Fibroblast of skin of right quadriceps (primary cell): ENCODE results near the gene RIPK4.
"Not testable (repeated sequence)": the region's sequence is repeated elsewhere in the genome, so short reads cannot be mapped to it uniquely, and the experiment has no call there.

Experiments
- DNase-seq: peaks from one replicate; pipeline ENCODE4 v3.0.0-alpha.2; 2013

Gene RIPK4

DNA sequence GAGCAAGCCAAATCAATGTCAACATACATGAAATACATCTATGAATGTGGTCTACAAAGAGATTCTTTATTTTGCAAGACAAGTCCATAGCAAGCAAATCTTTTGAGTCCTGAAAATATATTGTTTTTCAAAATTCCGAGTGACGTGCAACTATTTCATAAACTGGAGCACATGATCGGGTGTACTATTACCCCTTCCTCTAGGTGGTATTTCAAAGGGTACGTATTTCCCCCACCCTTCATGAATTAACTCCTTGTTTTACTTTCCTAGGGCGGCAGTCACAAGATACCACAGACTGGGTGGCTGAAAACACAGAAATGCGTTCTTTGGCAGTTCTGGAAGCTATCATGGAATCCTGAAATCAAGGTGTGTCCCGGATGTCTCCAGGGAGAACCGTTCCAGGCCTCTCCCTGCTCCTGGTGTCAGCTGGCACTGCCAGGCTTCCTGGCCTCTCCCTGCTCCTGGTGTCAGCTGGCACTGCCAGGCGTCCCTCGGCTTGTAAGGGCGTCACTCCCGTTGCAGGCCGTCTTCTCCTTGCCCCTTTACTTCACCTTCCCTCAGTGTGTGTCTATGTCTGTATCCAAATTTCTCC, 55.3 kb downstream of the RIPK4 start:
- DNase-seq: no peak

- DNase-seq: no peak
These were observed 56.1 kb downstream of the RIPK4 start for GRCh38 chr21:41710823-41711160.

- DNase-seq: no peak
These were observed 56.7 kb downstream of the RIPK4 start for GRCh38 chr21:41709965-41710822.

DNA sequence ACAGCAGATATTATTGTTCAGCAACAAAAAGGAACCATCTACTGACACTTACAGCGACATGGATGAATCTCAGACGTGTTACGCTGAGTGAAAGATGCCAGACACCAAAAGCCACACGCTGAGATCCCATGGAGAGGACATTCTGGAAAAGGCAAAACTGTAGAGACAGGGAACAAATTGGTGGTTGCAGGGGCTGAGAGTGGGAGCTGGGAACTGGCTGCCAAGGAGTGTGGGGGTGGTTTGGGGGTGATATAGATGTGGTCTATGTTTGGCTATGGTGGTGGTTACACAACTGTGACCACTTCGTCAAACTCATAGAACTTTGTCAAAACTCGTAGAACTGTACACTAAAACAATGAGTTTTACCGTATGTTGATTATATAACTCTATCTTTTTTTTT, 57.7 kb downstream of the RIPK4 start:
- no peak for DNase-seq

DNA sequence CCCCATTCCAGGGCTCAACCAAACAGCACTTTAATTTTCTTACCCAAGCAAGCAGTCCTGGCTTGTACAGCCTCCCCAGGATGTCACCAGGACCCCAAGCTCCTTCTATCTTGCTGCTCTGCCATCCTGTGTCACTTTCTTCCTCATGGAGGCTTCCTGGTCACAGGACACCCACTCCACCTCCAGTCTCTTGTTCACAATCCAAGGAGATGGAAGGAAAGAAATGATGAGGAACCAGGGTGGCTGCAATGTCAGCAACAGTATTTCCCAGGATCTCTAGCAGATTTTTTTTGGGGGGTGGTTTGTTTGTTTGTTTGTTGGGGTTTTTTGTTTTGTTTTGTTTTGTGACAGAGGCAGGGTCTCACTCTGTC, 58.9 kb downstream of the RIPK4 start:
- no peak for DNase-seq

DNA sequence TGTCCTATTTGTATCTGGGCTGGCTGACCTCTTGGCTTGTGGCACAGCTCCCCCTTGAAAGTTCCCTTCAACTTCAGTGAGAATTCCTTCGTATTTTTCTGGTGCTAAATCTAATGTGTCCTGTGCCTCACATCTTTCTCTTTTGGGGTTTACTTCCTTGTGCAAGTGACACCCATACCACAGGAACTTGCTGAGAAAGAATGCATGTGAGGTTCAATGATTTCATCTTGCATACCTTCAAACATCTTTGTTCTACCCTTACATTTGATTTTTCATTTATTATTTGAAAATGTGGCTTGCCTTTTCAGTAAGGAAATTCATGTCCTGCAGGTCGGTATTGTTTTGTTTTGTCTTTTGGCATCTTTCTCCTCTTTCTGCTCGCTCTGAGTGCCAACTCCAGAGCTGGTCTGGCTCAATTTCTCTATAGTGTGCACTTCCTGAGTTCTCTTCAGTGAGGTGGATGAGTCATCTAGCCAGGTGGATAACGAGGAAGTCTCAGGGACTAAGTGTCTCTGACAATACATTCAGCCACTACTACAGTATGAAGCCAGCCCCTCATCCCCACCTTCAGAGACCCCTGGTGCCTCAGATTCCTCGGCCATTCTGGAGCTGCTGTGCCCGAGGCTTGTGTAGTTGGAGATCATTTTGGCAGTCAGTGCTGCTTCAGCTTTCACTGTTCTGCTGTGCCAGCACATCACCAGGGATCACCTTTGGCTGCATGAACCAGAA, 59.5 kb downstream of the RIPK4 start:
- DNase-seq: no peak

DNA sequence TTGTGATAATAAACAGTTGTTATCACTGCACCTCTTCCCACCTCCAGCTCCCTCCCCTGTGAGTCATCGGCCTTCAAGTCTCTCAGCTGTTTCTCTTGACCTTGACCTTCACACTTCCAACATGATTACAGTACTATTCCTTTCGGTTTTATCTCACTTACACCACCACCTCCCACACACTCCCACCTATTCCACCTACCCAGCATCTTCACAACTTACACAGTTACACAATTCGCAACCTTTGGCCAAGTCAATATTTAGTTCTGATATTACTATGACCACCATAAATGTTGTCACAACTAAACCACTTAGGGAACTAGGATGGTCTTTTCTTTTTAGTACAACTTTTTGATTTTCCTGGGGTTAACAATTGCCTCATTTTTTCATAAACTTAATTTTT, 60.2 kb downstream of the RIPK4 start:
- no peak for DNase-seq

- DNase-seq: no peak
These were observed 60.6 kb downstream of the RIPK4 start for GRCh38 chr21:41706263-41706639.

GRCh38 chr21:41705546-41706262, 61.1 kb downstream of the RIPK4 start:
- DNase-seq: no peak

DNA sequence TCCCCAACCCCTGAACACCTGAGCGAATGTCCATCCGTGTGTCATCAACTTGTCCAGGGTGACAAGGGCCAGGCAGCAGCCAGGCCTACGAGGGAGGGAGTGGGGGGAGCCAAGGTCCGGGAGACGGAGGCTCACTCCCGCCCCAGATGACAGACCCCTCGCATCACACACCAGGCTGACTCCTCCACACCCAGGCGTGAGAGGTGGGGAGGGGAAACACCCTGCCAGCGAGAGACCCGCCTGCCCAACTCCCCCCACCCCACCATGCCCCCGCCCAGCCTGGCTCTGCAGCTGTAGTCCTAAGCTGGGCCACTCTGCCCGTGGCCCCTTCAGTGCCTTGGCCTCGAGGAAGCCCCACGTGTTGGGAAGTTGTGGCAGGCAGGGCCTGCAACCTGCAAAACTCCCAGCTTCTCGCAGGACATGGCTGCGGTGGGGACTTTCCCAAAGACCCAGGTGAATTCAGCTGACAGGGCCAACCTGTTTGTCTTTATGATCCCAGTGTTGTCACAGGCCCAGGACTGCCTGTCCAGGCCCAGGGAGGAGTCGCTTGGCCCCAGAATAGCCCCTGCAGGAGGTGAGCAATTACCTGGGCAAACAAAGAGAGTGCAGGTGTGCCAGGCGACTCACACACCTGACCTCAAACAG, 62.9 kb downstream of the RIPK4 start:
- DNase-seq: no peak

- no peak for DNase-seq
These were observed 65.1 kb downstream of the RIPK4 start for GRCh38 chr21:41701749-41702148.

DNA sequence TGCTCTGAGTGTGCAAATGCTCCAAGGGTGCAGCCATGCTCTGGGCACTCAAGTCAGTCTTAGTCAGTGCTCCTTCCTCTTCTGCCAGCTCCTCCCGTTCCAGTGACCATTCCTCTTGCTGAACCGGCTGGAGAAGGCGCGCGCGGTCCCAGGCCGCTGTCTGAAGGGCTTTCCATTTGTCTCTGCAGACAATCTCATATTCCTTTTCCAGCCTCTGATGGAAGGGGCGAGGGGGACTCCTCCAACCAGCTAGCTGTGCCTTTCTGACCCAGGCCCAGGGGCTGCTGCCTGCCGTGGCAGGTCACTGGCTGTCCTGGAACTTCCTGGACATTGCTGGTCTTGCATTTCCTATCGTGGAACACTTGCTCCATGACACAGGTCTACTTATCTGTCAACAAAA, 67.5 kb downstream of the RIPK4 start:
- DNase-seq: no peak

DNA sequence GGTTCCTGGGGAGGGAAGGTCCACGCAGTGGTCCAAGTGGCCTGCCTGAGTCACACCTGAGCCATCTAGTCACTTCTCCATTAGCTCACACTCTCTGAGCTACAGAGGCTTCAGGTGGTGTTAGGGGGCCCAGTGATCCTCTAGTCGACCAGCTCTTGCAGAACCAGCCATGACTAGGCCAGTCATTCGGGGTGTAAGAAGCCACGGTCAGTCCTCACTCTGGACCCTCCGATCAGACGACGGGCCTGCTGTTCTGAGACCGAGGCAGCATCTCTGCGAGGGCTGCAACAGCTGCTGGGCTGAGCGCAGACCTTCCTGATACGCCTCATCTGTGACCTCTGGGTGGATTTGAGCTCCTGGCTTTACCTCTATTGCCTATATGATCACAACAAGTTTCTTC, 68.8 kb downstream of the RIPK4 start:
- DNase-seq: no peak

DNA sequence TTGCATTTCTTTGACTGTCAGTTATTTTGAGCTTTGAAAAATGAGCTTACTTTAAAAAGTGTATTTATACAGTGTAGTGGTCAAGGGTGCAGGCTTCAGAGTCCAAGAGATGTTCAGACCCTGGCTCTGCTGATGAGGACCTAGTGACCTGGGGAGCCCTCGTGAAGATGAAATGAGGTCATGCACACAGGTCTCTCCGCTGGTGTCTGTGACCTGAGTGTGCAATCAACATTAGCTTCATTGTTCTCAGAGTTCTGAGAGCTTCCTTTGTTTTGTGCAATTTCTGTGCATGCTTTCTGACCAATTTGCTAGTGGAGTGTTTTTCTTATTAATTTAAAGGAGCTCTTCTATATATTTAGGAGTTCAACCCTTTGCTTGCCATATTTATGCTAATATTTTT, 71.3 kb downstream of the RIPK4 start:
- DNase-seq: no peak

DNA sequence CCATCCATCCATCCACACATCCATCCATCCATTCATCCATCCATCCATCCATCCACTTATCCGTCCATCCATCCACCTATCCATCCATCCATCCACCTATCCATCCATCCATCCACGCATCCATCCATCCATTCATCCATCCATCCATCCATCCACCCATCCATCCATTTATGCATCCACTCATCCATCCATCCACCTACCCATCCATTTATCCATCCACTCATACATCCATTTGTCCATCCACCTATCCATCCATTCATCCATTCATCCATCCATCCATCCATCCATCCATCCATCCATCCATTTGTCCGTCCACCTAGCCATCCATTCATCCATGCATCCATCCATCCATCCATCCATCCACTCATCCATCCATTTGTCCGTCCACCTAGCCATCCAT, 72.8 kb downstream of the RIPK4 start:
- DNase-seq: not testable (repeated sequence)

- DNase-seq: no peak
These were observed 74.7 kb downstream of the RIPK4 start for GRCh38 chr21:41692185-41692565.

- no peak for DNase-seq
These were observed 75.4 kb downstream of the RIPK4 start for GRCh38 chr21:41691205-41692184.
